Rectal smooth muscle tissue (tissue), 1 donor: ENCODE data around the gene CDCA8.

Experiments used
- H3K27ac ChIP-seq: one replicate; pipeline ENCODE4 v1.7.0; 2013; ENCODE audit warnings: low read depth, low read length, inconsistent platforms
- H3K27me3 ChIP-seq: one replicate; pipeline ENCODE4 v1.7.0; 2013; ENCODE audit warnings: low read length; ENCODE audit not compliant: control insufficient read depth, insufficient read depth
- H3K36me3 ChIP-seq: one replicate; pipeline ENCODE4 v1.7.0; 2013; ENCODE audit warnings: low read length; ENCODE audit not compliant: control insufficient read depth, insufficient read depth
- H3K4me1 ChIP-seq: one replicate; pipeline ENCODE4 v1.7.0; 2013; ENCODE audit warnings: low read length; ENCODE audit not compliant: control insufficient read depth, insufficient read depth
- H3K4me3 ChIP-seq: one replicate; pipeline ENCODE4 v1.7.0; 2013; ENCODE audit warnings: low read length
- H3K9ac ChIP-seq: one replicate; pipeline ENCODE4 v1.7.0; 2013; ENCODE audit warnings: low read length

The CDCA8 gene

GRCh38 chr1:37721565-37721964, 29.2 kb downstream of the CDCA8 start:
- Histone ChIP-seq H3K4me1 (no peaks in the 10 kb centered on the region), H3K36me3 (no peaks in the 10 kb centered on the region), H3K9ac (no peak overlapping the region), H3K4me3 (no peak overlapping the region), H3K27me3 (no peaks in the 10 kb centered on the region), H3K27ac (no peak overlapping the region)

- no peak overlapping the region for H3K27ac ChIP-seq
- no peak overlapping the region for H3K4me3 ChIP-seq
- no peak overlapping the region for H3K9ac ChIP-seq
These were observed 30.1 kb downstream of the CDCA8 start for GRCh38 chr1:37722181-37723071.

GRCh38 chr1:37723072-37723389, 30.7 kb downstream of the CDCA8 start:
- H3K4me3 ChIP-seq, result no peak overlapping the region
- H3K4me1 ChIP-seq, result no peaks in the 10 kb centered on the region
- no peaks in the 10 kb centered on the region for H3K27me3 ChIP-seq
- H3K36me3 ChIP-seq, result no peaks in the 10 kb centered on the region
- H3K27ac ChIP-seq, result no peak overlapping the region
- no peak overlapping the region for H3K9ac ChIP-seq

More at GRCh38 chr1:37722181-37723071, 30.1 kb downstream of the CDCA8 start:
- Histone ChIP-seq H3K27me3 (no peaks in the 10 kb centered on the region), H3K36me3 (no peaks in the 10 kb centered on the region), H3K4me1 (no peaks in the 10 kb centered on the region)

- Histone ChIP-seq H3K4me1 (no peaks in the 10 kb centered on the region), H3K36me3 (no peaks in the 10 kb centered on the region), H3K27ac (no peak overlapping the region), H3K4me3 (no peak overlapping the region), H3K27me3 (no peaks in the 10 kb centered on the region), H3K9ac (no peak overlapping the region)
These were observed 31.2 kb downstream of the CDCA8 start for GRCh38 chr1:37723390-37724078.

GRCh38 chr1:37724575-37724974, 32.3 kb downstream of the CDCA8 start:
- Histone ChIP-seq H3K4me1 (no peaks in the 10 kb centered on the region), H3K4me3 (no peak overlapping the region), H3K27me3 (no peaks in the 10 kb centered on the region), H3K27ac (no peak overlapping the region), H3K36me3 (no peaks in the 10 kb centered on the region), H3K9ac (no peak overlapping the region)

- Histone ChIP-seq H3K27ac (no peak overlapping the region), H3K27me3 (no peaks in the 10 kb centered on the region), H3K9ac (no peak overlapping the region), H3K4me3 (no peak overlapping the region), H3K4me1 (no peaks in the 10 kb centered on the region), H3K36me3 (no peaks in the 10 kb centered on the region)
These were observed 33.7 kb downstream of the CDCA8 start for GRCh38 chr1:37725851-37726613.

- H3K36me3 ChIP-seq, result no peaks in the 10 kb centered on the region
- no peak overlapping the region for H3K9ac ChIP-seq
- no peaks in the 10 kb centered on the region for H3K27me3 ChIP-seq
- no peaks in the 10 kb centered on the region for H3K4me1 ChIP-seq
- no peak overlapping the region for H3K4me3 ChIP-seq
- H3K27ac ChIP-seq, result no peak overlapping the region
These were observed 34.7 kb downstream of the CDCA8 start for GRCh38 chr1:37726751-37727585.

- no peak overlapping the region for H3K27ac ChIP-seq
- no peak overlapping the region for H3K4me3 ChIP-seq
- no peaks in the 10 kb centered on the region for H3K36me3 ChIP-seq
- H3K27me3 ChIP-seq, result no peaks in the 10 kb centered on the region
- H3K9ac ChIP-seq, result no peak overlapping the region
- no peaks in the 10 kb centered on the region for H3K4me1 ChIP-seq
These were observed 36.1 kb downstream of the CDCA8 start for GRCh38 chr1:37728416-37728815.

- Histone ChIP-seq H3K27me3 (no peaks in the 10 kb centered on the region), H3K4me1 (no peaks in the 10 kb centered on the region), H3K36me3 (no peaks in the 10 kb centered on the region), H3K9ac (no peak overlapping the region), H3K27ac (no peak overlapping the region), H3K4me3 (no peak overlapping the region)
These were observed 38.1 kb downstream of the CDCA8 start for GRCh38 chr1:37730376-37730775.

- Histone ChIP-seq H3K4me3 (no peak overlapping the region), H3K27ac (no peak overlapping the region), H3K9ac (no peak overlapping the region), H3K36me3 (no peaks in the 10 kb centered on the region), H3K4me1 (no peaks in the 10 kb centered on the region), H3K27me3 (no peaks in the 10 kb centered on the region)
These were observed 39.1 kb downstream of the CDCA8 start for GRCh38 chr1:37731312-37732019.

GRCh38 chr1:37732111-37732780, 39.9 kb downstream of the CDCA8 start:
- no peaks in the 10 kb centered on the region for H3K4me1 ChIP-seq
- no peaks in the 10 kb centered on the region for H3K36me3 ChIP-seq
- no peak overlapping the region for H3K27ac ChIP-seq
- H3K9ac ChIP-seq, result no peak overlapping the region
- H3K27me3 ChIP-seq, result no peaks in the 10 kb centered on the region
- H3K4me3 ChIP-seq, result no peak overlapping the region
